ENCODE data around the gene MEX3D. TPM values are rescaled to one million over a fixed set of nuclear protein-coding genes. Genes with fewer than 3 reads are reported as not detected.

The MEX3D gene
- total RNA-seq, 1 experiment from 2014 or later = 26.0 TPM

DNA sequence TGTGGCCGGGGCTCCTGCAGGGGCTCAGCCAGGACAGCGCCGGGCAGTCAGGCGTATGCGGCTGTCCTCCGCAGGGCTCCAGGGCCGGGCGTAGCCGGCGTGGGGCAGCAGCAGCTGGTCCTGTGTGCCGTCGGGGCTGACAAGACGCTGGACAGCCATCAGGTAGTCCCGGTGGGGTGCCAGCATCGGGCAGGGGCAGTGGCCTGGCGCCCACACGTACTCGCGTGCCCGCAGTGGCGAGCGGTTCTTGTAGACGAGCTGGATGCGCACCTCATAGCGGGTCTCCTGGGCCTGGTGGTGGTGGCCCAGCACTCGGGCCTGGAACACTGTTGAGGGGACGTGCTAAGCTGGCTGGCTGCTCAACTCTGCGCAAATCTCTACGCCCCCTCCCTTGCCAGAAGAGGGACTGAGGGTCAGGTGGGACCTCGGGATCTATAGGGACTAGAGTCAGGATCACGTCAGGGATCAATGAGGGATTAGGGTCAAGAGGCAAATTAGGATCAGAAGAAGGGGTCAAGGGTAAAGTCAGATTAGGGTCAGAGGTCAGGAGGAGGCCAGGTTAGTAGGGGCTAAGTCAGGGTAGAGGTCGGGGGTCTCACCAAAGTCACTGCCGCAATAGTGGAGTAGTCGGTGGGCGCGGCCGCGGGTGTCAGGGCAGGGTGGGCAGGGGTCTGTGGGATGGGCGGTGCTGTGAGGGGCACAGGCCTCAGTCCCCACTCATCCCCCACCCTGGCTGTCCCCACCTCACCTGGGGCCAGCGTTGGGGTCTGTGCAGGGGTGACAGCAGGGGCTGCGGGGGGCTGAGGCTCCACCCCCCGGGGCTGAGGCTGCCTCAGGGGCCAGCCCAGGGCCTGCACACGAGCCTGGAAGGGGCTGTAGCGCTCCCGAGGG is 61.9 kb downstream of the MEX3D start:
- Histone ChIP-seq H3K36me3 (no peaks in the 10 kb centered on the region), H3K27me3 (peaks cover 4% of the 10 kb centered on the region; the same call in 1 of the 2 replicates), H3K9me3 (no peaks in the 10 kb centered on the region), H3K4me3 (no peak overlapping the region)
- no peak for DNase-seq

DNA sequence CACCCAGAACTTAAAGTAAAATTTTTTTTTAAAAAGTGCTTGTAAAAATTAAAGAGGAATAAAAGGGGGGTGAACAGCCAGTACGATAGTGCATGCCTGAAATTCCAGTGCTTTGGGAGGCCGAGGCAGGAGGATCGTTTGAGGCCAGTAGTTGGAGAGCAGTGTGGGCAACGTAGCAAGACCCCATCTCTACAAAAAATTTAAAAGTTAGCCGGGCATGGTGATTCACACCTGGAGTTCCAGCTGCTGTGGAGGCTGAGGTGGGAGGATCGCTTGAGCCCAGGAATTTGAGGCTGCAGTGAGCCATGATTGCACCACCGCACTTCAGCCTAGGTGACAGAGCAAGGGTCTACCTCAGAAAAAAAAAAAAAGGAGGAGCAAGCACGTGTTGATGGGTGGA is 63.1 kb downstream of the MEX3D start:
- no peak for DNase-seq
- Histone ChIP-seq H3K9me3 (no peaks in the 10 kb centered on the region), H3K4me3 (no peak overlapping the region), H3K36me3 (no peaks in the 10 kb centered on the region), H3K27me3 (peaks cover 4% of the 10 kb centered on the region; the same call in 1 of the 2 replicates)

Other genes starting within 250 kb of the MEX3D start
- 19.3 and 49.5 TPM in 2 replicates for gene NDUFS7, start 184.4 kb downstream of the MEX3D start, total RNA-seq (2014; rRNA removed; shearing (Covaris generic); ENCODE audit: low replicate concordance)
- gene GAMT, start 166.8 kb downstream of the MEX3D start, total RNA-seq (2014; rRNA removed; shearing (Covaris generic); ENCODE audit: low replicate concordance) = 22.1 and 30.7 TPM in 2 replicates
- 107 and 149 TPM in 2 replicates for gene DAZAP1, start 160.7 kb downstream of the MEX3D start, total RNA-seq (2014; rRNA removed; shearing (Covaris generic); ENCODE audit: low replicate concordance)
- gene RPS15, start 129.9 kb downstream of the MEX3D start, total RNA-seq (2014; rRNA removed; shearing (Covaris generic); ENCODE audit: low replicate concordance) = 702 and 820 TPM in 2 replicates
- gene APC2, start 118.2 kb downstream of the MEX3D start, total RNA-seq (2014; rRNA removed; shearing (Covaris generic); ENCODE audit: low replicate concordance) = 0.59 and 2.0 TPM in 2 replicates
- 25.6 and 51.6 TPM in 2 replicates for gene C19orf25, start 89.1 kb downstream of the MEX3D start, total RNA-seq (2014; rRNA removed; shearing (Covaris generic); ENCODE audit: low replicate concordance)
- 0.40 and 9.0 TPM in 2 replicates for gene PCSK4, start 78.0 kb downstream of the MEX3D start, total RNA-seq (2014; rRNA removed; shearing (Covaris generic); ENCODE audit: low replicate concordance)
- 0.99 and 1.9 TPM in 2 replicates for gene REEP6, start 77.1 kb downstream of the MEX3D start, total RNA-seq (2014; rRNA removed; shearing (Covaris generic); ENCODE audit: low replicate concordance)
- 1.1 TPM in 1 of 2 replicates, not detected in the other for gene ADAMTSL5, start 55.3 kb downstream of the MEX3D start, total RNA-seq (2014; rRNA removed; shearing (Covaris generic); ENCODE audit: low replicate concordance)
- not detected in 2 replicates for gene PLK5, start 44.2 kb downstream of the MEX3D start, total RNA-seq (2014; rRNA removed; shearing (Covaris generic); ENCODE audit: low replicate concordance)
- gene MBD3, start 24.5 kb upstream of the MEX3D start, total RNA-seq (2014; rRNA removed; shearing (Covaris generic); ENCODE audit: low replicate concordance) = 75.8 and 119 TPM in 2 replicates
- gene UQCR11, start 37.1 kb upstream of the MEX3D start, total RNA-seq (2014; rRNA removed; shearing (Covaris generic); ENCODE audit: low replicate concordance) = 59.5 and 192 TPM in 2 replicates
- 78.5 and 135 TPM in 2 replicates for gene TCF3, start 84.3 kb upstream of the MEX3D start, total RNA-seq (2014; rRNA removed; shearing (Covaris generic); ENCODE audit: low replicate concordance)
- not detected in 2 replicates for gene ONECUT3, start 185.2 kb upstream of the MEX3D start, total RNA-seq (2014; rRNA removed; shearing (Covaris generic); ENCODE audit: low replicate concordance)
- not detected in 2 replicates for gene ATP8B3, start 244.0 kb upstream of the MEX3D start, total RNA-seq (2014; rRNA removed; shearing (Covaris generic); ENCODE audit: low replicate concordance)